D341Med (cell line): ENCODE data around the gene DIS3.
"Not testable (repeated sequence)": the region's sequence is repeated elsewhere in the genome, so short reads cannot be mapped to it uniquely, and the experiment has no call there.

Experiments
- DNase-seq: peaks from one replicate; pipeline ENCODE4 v3.0.0; 2012; ENCODE audit warnings: low spot score

Gene DIS3, protein sequence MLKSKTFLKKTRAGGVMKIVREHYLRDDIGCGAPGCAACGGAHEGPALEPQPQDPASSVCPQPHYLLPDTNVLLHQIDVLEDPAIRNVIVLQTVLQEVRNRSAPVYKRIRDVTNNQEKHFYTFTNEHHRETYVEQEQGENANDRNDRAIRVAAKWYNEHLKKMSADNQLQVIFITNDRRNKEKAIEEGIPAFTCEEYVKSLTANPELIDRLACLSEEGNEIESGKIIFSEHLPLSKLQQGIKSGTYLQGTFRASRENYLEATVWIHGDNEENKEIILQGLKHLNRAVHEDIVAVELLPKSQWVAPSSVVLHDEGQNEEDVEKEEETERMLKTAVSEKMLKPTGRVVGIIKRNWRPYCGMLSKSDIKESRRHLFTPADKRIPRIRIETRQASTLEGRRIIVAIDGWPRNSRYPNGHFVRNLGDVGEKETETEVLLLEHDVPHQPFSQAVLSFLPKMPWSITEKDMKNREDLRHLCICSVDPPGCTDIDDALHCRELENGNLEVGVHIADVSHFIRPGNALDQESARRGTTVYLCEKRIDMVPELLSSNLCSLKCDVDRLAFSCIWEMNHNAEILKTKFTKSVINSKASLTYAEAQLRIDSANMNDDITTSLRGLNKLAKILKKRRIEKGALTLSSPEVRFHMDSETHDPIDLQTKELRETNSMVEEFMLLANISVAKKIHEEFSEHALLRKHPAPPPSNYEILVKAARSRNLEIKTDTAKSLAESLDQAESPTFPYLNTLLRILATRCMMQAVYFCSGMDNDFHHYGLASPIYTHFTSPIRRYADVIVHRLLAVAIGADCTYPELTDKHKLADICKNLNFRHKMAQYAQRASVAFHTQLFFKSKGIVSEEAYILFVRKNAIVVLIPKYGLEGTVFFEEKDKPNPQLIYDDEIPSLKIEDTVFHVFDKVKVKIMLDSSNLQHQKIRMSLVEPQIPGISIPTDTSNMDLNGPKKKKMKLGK

DNA sequence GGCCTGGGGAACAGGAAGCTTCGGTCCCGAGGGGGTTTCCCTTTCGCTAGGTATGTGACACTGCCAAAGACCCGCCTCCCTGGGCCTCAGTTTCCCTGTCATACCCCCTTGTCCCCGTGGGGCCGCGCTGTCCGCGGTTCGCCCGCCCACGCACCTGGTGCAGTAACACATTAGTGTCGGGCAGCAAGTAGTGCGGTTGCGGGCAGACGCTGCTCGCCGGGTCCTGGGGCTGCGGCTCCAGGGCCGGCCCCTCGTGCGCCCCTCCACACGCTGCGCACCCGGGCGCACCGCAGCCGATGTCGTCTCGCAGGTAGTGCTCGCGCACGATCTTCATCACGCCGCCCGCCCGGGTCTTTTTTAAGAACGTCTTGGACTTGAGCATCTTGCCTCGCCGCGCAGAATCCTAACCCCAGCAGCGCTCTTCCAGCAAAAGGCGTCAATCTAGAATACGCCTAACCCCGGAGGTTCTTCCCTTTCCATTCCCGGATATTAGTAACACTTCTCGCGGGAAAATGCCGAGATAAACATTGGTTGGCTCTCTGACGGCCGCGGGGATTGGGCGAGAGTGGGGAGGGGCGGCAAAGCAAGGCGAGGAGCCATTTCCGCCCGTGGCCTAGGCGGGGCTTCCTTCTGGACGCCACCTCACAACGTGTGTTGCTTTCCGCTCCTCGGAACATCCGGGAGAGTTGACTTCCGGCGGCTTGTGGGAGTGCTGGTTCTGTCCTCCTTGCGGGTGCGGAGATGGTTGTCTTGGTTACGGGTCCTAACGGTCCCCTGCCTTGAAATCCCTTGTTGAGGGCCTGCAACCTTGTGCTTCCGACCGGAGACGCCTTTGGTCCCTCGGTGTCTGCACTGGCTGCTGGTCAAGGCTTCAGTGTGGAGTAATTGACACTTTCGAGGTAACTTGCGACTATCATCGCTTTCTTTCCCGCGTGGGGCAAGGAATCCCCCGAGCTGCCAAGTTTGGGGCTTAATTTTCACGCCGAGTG lies at the start of gene DIS3, which contains the start of gene PIBF1:
Gene DIS3, minus strand, starts transcription at position 450 of the 989 bp plus-strand sequence. Its CDS starts 68 bp downstream, at position 382.
Gene PIBF1, plus strand, starts transcription at position 683 of the 989 bp plus-strand sequence. CDS start 1,337 bp downstream, outside the sequence.
- peak; percentile 95 for DNase-seq

DNA sequence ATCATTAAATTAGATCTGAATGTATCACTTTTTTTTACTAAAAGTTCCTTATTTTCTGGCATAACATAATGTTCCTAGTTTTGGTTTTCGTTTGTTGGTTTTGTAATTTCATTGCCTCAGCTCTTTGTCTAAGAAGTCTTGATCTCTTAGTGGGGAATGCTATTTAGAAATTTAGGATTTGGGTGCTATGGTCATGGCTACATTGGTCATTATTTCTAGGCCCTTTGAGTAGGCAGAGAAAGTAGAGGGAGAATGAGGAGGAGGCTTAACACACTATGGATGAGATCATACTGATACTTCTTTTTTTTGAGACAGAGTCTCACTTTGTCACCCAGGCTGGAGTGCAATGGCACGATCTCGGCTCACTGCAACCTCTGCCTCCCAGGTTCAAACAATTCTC lies 42.0 kb upstream of the DIS3 start:
- no peak for DNase-seq

DNA sequence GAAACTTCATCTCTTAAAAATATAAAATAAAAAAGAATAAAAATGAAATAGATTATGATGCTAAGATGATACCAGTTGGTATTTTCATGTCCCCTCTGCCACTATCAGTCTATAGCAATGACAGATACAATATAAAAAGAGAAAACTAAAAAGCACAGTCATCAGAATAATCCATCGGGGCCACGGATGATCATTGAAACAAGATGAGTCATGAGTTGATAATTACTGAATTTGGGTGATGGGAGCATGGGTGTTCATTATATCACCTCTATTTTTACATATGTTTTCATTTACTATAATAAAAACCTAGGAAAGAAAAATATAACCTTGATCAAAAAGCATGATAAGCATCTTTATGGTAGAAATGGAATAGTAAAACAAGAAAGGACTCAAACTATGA lies 41.4 kb upstream of the DIS3 start:
- DNase-seq: no peak

DNA sequence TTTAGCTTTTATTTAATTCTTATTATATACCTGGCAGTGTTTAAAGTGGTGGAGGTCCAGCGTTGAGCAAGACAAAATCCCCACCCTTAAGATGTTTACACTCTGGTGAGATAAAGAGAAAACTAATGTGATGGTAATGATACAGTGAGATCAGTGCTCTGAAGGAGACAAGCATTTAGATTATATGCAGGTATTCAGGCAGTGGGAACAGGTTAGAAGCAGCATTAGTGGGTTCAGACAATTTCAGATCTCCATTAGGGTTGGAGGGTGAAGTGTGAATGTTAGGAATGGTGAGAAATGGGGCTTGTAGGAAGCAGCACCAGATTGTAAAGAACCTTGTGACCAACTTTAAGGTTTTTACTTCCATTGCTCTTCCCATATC lies 39.2 kb upstream of the DIS3 start:
- DNase-seq: no peak

DNA sequence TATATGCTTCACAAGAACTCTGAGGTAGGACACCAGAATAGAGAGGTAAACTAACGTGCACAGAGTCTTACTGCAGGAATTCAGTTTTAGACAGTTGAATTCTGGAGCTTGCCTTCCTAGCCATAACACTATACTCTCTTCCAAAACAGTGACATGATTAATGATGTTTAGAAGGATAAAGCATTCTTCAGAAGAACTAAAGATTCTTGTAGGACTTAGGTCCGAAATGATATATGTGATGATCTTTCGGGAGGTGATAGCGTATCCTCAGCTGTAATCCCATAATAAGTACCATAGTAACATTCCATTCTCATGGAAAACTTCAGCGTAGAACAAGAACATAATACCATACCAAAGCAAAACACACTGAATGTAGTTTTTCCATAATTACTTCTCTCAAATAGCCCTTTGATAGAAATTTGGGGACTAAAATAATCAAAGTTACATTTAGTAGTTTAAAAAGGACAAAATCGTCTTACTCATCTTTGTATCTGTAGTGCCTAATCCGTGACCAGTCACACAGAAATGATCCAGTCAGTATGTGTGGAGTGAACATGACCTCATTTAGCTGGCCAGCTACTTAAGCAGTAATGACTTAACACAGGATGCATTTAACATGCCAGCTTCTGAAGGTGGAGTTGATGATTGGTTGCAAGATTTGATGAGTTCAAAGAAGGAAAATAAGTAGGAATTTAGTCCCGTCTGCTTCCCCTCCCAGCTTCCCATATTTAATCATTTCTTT lies 38.6 kb upstream of the DIS3 start:
- DNase-seq: no peak

DNA sequence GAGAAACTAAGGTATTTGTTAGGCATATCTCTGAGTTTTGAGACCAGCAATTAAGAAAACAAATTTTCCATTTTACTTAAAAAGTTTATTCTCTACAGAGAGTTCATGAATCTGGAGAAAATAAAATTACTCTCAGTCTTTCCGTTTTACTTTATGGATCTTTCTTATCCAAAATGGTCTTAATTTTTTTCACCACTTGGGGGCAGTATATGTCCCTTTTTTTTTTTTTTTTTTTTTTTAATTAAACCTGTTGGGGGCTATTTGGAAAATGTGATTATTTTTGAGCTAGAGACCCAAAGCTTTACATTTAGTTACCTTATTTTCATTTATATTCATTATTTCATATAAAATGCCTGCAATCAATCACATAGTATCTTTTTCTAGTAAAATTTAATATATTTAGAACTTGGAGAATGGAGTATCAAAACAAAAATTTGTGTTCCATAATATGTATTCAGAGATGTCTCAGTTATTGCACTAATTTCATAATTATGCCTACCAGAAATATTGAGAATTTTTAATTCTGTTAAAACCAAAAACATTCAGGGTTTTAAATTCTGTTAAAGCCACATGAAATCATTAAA lies 27.3 kb upstream of the DIS3 start:
- DNase-seq: no peak

DNA sequence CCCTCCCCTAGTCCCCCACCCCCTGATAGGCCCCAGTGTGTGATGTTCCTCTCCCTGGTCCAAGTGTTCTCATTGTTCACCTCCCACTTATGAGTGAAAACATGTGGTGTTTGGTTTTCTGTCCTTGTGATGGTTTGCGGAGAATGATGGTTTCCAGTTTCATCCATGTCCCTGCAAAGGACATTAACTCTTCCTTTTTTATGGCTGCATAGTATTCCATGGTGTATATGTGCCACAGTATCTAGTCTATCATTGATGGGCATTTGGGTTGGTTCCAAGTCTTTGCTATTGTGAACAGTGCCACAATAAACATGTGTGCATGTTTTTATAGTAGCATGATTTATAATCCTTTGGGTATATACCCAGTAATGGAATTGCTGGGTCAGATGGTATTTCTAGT lies 24.8 kb upstream of the DIS3 start:
- not testable (repeated sequence) for DNase-seq

DNA sequence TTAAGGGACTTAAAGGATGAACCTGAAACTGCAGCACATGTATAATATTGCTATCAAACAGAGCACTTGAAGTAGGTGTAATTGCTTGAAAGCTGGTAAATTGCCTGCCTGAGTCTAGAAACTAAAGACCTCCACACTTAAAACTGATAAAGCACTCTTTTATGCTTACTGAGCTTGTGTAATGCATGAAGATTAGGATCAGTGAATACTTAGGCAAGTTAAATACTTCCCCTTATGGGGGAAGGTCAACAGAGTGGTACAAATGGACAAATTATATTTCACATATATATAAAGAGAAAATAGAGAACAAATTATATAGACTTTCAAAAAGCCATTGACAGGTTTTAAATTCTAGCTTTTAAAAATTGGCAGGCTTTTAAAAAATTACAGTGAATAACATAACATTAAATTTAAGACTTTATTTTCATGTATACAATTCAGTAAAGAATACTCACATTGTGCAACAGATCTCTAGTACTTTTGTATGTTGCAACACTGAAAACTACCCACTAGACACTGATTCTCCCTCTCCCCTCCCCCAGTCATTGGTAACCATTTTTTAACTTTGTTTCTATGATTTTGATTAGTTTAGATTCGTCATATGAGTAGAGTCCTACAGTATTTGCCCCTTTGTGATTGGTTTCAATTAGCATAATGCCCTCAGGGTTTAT lies 24.1 kb upstream of the DIS3 start:
- DNase-seq: no peak

DNA sequence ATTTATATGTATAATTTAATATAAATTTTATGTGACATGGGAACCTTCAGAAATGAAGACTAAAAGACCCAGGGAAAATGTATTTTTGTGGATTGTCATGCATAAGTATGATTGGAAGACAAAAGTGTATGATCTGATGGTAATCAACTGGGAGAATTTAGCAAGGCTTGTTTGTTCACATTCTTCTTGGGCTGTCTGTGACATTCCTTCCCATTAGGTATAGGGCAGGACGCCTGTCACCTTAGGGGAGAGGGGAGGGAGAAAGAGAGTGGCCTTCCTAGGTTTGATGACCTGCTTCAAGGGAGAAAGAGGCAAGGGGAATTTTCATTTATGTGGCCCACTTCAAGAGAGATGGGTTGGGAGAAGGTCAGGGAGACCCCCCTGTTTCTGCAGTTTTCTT lies 22.6 kb upstream of the DIS3 start:
- no peak for DNase-seq

DNA sequence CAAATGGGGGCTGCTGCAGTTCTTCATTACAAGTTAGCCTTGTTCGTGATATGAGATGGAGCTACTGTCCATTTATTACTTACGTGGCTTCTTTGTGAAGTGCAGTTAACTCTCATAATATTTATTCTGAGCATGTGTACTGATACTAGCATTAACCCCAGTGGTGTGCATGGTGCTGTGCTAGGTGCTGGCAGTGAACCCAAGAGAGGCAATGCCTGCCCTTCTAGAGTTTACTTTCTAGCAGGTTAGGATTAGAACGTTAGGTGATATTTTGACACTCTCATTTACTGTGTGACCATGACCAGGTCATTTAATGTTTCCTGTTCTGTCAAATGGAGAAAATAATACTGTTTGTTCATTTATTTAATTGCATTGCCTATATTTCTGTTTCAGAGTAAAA lies 17.1 kb upstream of the DIS3 start:
- no peak for DNase-seq

DNA sequence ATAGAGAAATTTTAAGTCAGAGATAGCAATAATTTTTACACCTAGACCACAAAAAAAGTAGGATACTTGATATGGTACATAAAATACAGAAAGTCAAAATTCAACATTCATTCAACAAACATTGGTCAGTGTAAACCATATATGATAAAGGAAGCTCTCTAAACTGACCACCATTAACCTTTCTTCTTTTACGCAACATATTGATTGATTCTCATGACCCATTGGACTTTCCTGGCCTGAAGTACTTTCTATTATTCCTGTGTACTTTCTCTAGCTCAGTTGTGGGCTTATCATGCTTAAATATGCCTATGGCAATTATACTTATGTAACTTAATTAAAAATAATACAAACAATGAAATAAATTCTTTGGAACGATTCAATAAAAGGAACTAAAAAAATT lies 10.9 kb upstream of the DIS3 start:
- no peak for DNase-seq

DNA sequence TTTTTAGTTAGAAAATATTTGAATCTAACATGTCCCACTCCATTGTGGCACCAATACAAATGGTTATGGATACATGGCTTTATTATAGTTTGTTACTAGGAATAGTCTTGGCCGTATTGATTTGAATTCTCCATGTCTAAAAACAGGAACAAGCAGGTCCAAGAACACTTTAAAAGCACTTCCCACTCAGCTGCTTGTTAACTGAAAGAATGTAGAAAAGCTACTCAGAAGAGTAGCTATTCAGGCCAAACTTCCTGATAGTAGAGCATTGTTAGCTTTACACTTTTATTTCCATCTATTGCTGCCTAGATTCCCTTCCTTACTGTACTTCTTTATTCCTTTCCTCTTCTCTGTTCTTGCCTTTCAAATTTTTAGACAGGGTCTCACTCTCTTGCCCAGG lies 7.1 kb upstream of the DIS3 start:
- DNase-seq: no peak

DNA sequence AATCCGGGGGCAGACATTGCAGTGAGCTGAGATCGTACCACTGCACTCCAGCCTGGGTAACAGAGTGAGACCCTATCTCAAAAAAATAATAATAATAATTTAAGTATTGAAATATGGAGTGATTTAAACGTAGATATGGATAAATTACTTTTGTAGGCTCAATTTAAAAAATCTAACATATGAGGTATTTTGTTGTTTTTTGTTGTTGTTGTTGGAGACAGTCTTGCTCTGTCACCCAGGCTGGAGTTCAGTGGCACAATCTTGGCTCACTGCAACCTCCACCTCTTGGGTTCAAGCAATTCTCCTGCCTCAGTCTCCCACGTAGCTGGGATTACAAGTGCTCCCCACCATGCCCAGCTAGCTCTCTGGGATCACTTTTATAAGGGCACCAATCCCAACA lies 3.0 kb upstream of the DIS3 start:
- not testable (repeated sequence) for DNase-seq

DNA sequence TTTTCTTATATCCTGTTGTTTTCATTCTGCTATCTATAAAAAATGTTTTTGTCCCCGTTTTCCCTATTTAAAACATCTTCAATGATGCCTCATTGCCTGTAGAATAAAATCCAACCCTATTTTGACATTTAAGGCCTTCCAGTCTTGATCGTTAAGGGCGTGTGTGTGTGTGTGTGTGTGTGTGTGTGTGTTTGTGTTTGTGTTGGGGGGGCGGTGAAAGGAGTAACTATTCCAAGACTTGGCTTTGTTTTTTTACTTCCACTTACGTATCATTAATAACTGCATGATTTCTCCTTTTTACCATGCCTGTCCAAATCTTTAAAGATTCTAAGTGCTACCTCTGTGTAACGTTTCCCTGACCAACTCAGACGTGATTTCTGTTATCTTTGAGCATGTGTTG lies 1.0 kb upstream of the DIS3 start:
- no peak for DNase-seq

DNA sequence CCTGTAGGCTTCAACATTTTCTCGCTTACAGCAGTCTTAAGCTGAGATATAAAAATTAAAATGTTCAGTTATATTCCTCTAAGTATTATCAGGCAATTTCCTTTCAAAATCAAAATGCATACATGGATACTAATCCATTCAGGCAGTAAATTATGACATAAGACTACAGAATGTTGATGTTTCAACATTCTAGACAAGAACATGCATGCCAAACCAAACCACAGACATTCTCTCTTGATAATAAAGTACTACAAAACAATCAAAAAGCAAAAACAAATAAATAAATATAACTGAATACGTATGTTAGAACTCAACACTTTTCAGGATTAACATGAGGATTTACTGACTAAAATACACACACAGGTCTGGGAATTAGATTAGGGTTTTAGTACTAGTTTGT lies 7.7 kb downstream of the DIS3 start:
- DNase-seq: no peak

DNA sequence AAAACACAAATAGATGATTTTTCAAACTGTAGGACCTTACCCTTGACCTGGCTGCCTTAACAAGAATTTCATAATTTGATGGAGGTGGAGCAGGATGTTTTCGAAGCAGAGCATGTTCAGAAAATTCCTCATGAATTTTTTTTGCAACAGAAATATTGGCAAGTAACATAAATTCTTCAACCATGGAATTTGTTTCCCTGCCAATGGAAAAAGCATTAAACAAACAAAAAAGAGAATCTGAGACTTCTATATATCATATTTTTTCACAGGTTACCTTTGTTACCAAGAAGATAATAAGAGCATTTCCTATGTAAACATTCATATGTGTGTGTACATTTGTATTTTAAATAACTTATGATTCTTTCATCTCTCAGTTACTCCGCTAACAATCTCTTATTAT lies 18.3 kb downstream of the DIS3 start:
- no peak for DNase-seq

DNA sequence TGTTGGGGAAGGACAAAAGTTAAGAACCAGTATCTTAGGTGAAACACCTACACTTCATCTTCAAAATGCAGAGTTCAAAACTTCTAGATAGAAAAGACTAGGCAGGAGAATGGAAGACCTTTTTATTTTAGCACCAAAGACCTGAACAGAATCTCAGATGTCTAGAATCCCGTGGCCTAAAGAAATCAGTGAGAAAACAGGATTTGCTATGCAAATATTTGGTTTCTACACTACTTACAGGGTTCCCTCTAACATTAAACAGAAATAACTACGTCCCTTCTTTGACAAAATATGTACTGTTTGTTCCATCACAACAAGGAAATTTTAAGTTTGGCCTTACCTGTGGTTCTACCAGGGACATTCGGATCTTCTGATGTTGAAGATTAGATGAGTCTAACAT lies 21.5 kb downstream of the DIS3 start:
- DNase-seq: no peak

DNA sequence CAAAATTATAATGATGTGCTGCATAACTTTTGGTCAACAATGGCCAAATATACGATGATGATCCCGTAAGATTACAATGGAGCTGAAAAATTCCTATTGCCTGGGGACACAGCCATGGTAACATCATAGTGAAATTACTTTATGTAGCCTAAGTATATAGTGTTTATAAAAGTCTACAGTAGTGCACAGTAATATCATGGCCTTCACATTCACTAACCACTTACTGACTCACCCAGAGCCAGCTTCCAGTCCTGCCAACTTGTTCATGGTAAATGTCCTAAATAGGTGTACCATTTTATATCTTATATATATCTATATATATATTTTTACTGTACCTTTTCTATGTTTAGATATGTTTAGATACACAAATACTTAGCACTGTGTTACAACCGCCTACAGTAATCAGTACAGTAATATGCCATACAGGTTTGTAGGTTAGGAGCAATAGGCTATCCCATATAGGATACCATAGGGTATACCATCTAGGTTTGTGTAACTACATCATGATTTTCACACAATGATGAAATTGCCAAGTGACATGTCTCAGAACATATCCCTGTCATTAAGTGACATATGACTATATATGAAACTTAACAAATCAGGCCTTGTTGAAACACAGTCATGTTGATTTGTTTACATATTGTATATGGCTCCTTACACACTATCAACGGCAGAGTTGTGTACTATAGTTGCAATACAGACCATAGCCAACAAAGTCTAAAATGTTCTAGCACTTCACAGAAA lies 23.7 kb downstream of the DIS3 start:
- no peak for DNase-seq

DNA sequence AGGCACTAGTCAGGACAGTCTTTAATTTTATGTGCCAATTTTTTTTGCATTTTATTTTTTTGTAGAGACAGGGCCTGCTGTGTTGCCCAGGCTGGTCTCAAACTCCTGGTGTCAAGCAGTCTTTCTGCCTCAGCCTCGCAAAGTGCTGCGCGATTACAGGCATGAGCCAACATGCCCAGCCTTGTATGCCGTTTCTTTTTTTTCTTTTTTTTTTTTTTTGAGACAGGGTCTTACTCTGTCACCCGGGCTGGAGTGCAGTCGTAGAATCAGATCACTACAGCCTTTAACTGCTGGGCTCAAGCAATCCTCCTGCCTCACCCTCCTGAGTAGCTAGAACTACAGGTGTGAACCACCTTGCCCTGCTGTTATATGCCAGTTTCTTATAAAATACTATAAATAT lies 27.6 kb downstream of the DIS3 start:
- no peak for DNase-seq
